Measurements from ENCODE around the gene PDIK1L.
"Not testable (repeated sequence)": the region's sequence is repeated elsewhere in the genome, so short reads cannot be mapped to it uniquely, and the experiment has no call there.

PDIK1L gene

GRCh38 chr1:26090893-26091292 lies 20.7 kb upstream of the PDIK1L start:
- DNase-seq (ENCODE audit: low read depth) = no peak

GRCh38 chr1:26092422-26092821 lies 19.2 kb upstream of the PDIK1L start:
- DNase-seq (ENCODE audit: low read depth) = no peak

- not testable (repeated sequence) for DNase-seq (ENCODE audit: low read depth)
Observed at GRCh38 chr1:26093569-26093968, 18.1 kb upstream of the PDIK1L start.

GRCh38 chr1:26094076-26094669 lies 17.5 kb upstream of the PDIK1L start:
- no peak for DNase-seq (ENCODE audit: low read depth)

GRCh38 chr1:26094677-26095383 lies 16.8 kb upstream of the PDIK1L start:
- DNase-seq (ENCODE audit: low read depth) = no peak

- DNase-seq (ENCODE audit: low read depth) = no peak
Observed at GRCh38 chr1:26096471-26096870, 15.2 kb upstream of the PDIK1L start.

GRCh38 chr1:26097696-26098095 lies 13.9 kb upstream of the PDIK1L start:
- peak; percentile 69 for DNase-seq (ENCODE audit: low read depth)

- no peak for DNase-seq (ENCODE audit: low read depth)
Observed at GRCh38 chr1:26098602-26099001, 13.0 kb upstream of the PDIK1L start.

GRCh38 chr1:26099780-26100179 lies 11.8 kb upstream of the PDIK1L start:
- no peak for DNase-seq (ENCODE audit: low read depth)

- not testable (repeated sequence) for DNase-seq (ENCODE audit: low read depth)
Observed at GRCh38 chr1:26100204-26100603, 11.4 kb upstream of the PDIK1L start.

- DNase-seq (ENCODE audit: low read depth) = no peak
Observed at GRCh38 chr1:26102119-26102518, 9.5 kb upstream of the PDIK1L start.

GRCh38 chr1:26102526-26102925 lies 9.1 kb upstream of the PDIK1L start:
- DNase-seq (ENCODE audit: low read depth) = no peak

- DNase-seq (ENCODE audit: low read depth) = not testable (repeated sequence)
Observed at GRCh38 chr1:26105226-26105548, 6.4 kb upstream of the PDIK1L start.

- no peak for DNase-seq (ENCODE audit: low read depth)
Observed at GRCh38 chr1:26109229-26110164, 2.1 kb upstream of the PDIK1L start.

- DNase-seq (ENCODE audit: low read depth) = no peak
Observed at GRCh38 chr1:26110731-26111529, 694 bp upstream of the PDIK1L start.

GRCh38 chr1:26112407-26112775 lies 767 bp downstream of the PDIK1L start:
- DNase-seq (ENCODE audit: low read depth) = no peak

GRCh38 chr1:26114165-26114927 lies 2.7 kb downstream of the PDIK1L start:
- no peak for DNase-seq (ENCODE audit: low read depth)

GRCh38 chr1:26119892-26120608 lies 8.4 kb downstream of the PDIK1L start:
- DNase-seq (ENCODE audit: low read depth) = no peak

GRCh38 chr1:26121854-26122773 lies 10.5 kb downstream of the PDIK1L start:
- DNase-seq (ENCODE audit: low read depth) = no peak

Measured in HS-5 (cell line).